GM12864 (cell line): ENCODE results near the gene TRPT1.

Source experiments
- DNase-seq: peaks from one replicate; pipeline ENCODE4 v3.0.0-alpha.2; 2011; ENCODE audit warnings: low read depth
- H3K4me3 ChIP-seq: 2 replicates; pipeline ENCODE4 v1.5.1; 2011; ENCODE audit warnings: mild to moderate bottlenecking, low read depth, low read length, control low read depth
- CTCF ChIP-seq: IDR thresholded peaks from 2 replicates; pipeline ENCODE4 v1.5.1; 2011; ENCODE audit warnings: low read depth, mild to moderate bottlenecking, moderate library complexity, low read length, control low read depth, inconsistent platforms; ENCODE audit errors: missing control alignments

TRPT1 gene

DNA sequence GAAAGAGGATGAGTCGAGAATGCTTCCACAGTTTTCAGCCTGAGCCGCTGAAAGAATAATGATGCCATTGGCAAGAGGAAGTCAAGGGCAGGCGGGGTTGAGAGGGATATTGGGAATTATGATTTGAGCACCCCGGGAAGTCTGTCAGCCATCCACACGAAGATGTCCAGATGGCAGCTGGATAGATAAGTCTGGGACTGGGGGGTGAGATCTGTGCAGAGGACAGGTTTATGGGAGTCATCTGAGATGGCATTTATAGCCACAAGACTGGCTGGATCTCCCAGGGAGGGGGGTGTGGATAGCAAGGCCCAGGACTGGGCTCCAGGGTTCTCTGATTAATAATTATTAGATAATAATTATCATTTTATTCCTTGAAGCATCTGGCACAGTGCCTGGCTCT, 45.1 kb downstream of the TRPT1 start:
- no peak overlapping the region for H3K4me3 ChIP-seq
- DNase-seq, result no peak
- TF ChIP-seq CTCF, result no peak

DNA sequence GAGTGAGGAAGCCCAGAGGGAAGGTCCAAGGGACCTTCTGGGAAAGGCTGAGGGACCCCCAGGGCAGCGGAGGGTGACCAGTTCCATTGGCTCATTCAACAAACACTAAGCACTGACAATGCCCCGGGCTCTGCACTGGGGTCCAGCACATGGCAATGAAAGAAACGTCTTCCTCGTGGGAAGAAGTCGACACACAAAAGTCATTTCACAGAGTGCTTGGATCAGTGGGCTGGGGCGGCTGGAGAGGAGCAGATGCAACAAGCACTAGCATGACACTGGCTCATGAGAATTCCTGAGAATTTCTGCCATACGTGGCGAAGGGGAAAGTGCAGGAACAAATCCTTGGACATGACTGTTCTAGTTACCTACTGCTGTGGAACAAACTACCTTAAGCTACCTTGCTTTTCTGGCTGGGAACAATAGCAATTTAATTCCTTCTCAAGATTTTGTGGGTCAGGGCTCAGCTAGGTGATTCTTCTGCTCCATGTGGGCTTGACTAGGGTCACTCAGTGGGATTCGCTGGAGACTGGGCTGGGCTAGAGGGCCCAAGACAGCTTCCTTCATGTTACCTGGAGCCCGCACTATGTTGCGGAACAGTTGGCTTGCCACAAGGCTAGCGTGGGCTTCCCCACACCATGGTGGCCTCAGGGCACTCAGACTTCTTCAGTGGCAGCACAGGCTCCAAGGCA, 46.9 kb downstream of the TRPT1 start:
- TF ChIP-seq CTCF, result no peak
- H3K4me3 ChIP-seq, result no peak overlapping the region
- no peak for DNase-seq

GRCh38 chr11:64178203-64178602, 47.8 kb downstream of the TRPT1 start:
- no peak for DNase-seq
- H3K4me3 ChIP-seq, result no peak overlapping the region
- no peak for TF ChIP-seq CTCF

- no peak overlapping the region for H3K4me3 ChIP-seq
- no peak for TF ChIP-seq CTCF
- no peak for DNase-seq
Measured at GRCh38 chr11:64176751-64177150, 49.2 kb downstream of the TRPT1 start.
